ENCODE measurements around the gene KLC1.

Gene KLC1

DNA sequence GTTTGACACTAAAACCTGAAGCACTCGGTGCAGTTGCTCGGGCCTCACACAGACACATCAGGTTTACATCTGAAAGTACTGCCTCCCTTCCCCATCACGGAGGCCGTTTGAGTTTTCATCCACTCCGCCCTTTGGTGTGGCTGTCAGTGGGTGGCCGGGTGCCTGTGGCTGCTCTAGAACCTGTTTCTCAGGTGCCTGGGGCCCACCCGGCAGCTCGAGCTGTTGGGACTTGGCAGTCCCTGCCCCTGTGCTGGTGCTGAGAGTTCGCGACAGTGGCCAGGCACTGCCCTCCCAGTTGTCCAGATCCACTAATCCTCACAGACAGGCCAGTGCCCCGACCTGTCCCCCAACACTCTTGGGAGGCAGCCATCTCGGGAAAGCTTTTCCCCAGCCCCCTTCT lies 63.9 kb downstream of the KLC1 start:
- H3K27ac ChIP-seq (ENCODE audit: low read length): no peak overlapping the region
- peaks cover 27 to 44% of the 10 kb centered on the region in 2 donors for H3K36me3 ChIP-seq (ENCODE audit: control insufficient read depth in 1 of 2, insufficient read depth in 2 of 2, low read length in 2 of 2)

DNA sequence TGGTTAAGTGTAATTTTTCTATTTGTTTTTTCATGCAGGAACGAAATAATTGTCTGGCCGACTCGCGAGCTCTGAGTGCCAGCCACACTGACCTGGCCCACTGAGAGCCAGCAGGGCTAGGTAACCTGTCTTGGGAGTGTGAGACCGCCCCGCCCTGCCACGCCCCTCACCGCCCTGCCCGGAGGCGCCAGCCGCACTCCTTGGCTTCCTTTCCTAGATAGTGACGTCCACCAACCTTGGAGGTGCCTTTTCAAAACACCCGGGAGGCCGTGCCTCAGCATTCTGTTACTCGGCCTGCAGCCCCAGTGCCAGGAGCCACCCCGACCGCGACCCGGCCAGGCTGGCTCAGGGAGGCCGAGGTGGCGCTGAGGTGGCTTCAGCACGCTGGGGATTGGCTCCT lies 64.5 kb downstream of the KLC1 start:
- H3K27me3 ChIP-seq (ENCODE audit: low read depth, low read length): no peaks in the 10 kb centered on the region
- peaks cover 25 to 50% of the 10 kb centered on the region in 2 donors for H3K36me3 ChIP-seq (ENCODE audit: control insufficient read depth in 1 of 2, insufficient read depth in 2 of 2, low read length in 2 of 2)
- H3K9me3 ChIP-seq (ENCODE audit: control insufficient read depth in 1 of 2, low read length in 2 of 2): no peaks in the 10 kb centered on the region
- no peak overlapping the region for H3K4me3 ChIP-seq (ENCODE audit: low read depth in 1 of 2, low read length in 2 of 2)
- H3K27ac ChIP-seq (ENCODE audit: low read length): no peak overlapping the region
- peaks cover 9 to 43% of the 10 kb centered on the region in 2 donors for H3K4me1 ChIP-seq (ENCODE audit: control insufficient read depth in 1 of 2, insufficient read depth in 2 of 2, low read length in 2 of 2)

More for the DNA sequence above, 63.9 kb downstream of the KLC1 start:
- H3K27me3 ChIP-seq (ENCODE audit: low read depth, low read length): no peaks in the 10 kb centered on the region
- no peak overlapping the region for H3K4me3 ChIP-seq (ENCODE audit: low read depth in 1 of 2, low read length in 2 of 2)
- peaks cover 9 to 36% of the 10 kb centered on the region in 2 donors for H3K4me1 ChIP-seq (ENCODE audit: control insufficient read depth in 1 of 2, insufficient read depth in 2 of 2, low read length in 2 of 2)
- no peaks in the 10 kb centered on the region for H3K9me3 ChIP-seq (ENCODE audit: control insufficient read depth in 1 of 2, low read length in 2 of 2)

DNA sequence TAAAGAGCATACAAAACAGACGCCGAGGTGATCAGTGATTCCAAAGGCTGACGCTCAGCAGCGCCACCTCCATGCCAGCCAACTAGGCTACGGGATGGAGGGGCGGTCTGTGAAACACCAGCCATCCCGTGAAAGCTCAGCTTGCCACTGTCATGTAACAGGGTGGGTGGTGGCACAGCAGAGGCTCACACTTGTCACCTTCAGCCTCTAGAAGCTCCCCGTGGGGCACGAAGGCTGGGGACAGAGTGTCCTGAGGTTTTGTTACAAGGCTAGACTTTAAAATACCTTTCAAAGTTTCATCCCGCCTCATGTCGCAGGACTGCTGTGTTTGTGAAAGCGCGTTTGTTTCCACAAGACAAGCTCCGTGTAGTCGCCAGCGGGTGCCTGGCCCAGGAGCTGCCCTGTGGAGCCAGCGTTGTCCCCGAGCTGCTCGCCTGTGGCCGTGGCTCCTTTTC lies 65.6 kb downstream of the KLC1 start:
- H3K9me3 ChIP-seq (ENCODE audit: control insufficient read depth in 1 of 2, low read length in 2 of 2): no peaks in the 10 kb centered on the region
- no peak overlapping the region for H3K27ac ChIP-seq (ENCODE audit: low read length)
- no peak overlapping the region for H3K4me3 ChIP-seq (ENCODE audit: low read depth in 1 of 2, low read length in 2 of 2)
- peaks cover 25 to 59% of the 10 kb centered on the region in 2 donors for H3K36me3 ChIP-seq (ENCODE audit: control insufficient read depth in 1 of 2, insufficient read depth in 2 of 2, low read length in 2 of 2)
- H3K27me3 ChIP-seq (ENCODE audit: low read depth, low read length): no peaks in the 10 kb centered on the region
- H3K4me1 ChIP-seq (ENCODE audit: control insufficient read depth in 1 of 2, insufficient read depth in 2 of 2, low read length in 2 of 2): peaks cover 9 to 42% of the 10 kb centered on the region in 2 donors

DNA sequence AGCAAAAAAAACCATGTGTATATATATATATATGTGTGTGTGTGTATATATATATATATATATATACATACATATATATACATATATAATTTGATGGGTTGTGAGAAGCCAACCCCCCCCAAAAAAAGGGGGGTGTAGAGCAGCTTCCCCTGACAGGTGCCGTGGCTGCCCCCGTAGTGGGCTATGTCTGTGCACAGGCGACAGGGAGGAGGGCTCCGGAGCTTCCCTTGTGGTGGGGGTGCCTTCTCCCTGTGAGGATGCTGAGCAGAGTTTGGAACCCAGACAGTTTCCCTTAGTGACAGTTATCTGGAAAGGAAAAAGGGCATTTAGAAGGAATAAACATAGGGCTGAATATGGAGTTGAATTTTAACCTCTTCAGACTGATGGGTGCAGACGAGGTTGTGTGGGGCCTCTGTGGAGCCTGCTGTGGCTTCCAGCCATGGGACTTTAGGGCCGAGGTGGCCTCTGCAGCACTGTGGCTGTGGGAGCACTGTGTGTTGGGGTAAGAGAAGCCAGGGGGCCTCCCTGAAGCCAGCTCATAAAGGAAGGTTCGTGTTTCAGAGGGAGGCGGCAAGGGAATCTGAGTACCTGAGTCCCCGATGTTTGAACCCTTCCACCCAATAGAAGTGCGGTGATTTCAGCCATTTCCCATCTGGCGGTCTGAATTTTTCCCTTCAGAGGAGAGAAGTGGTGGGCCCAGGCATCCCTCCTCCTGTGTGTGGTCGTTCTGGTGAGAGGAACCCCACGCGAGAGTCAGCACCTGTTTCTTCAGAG lies 66.5 kb downstream of the KLC1 start:
- H3K27ac ChIP-seq (ENCODE audit: low read length): no peak overlapping the region
- H3K9me3 ChIP-seq (ENCODE audit: control insufficient read depth in 1 of 2, low read length in 2 of 2): no peaks in the 10 kb centered on the region
- peaks cover 26 to 56% of the 10 kb centered on the region in 2 donors for H3K36me3 ChIP-seq (ENCODE audit: control insufficient read depth in 1 of 2, insufficient read depth in 2 of 2, low read length in 2 of 2)
- no peak overlapping the region for H3K4me3 ChIP-seq (ENCODE audit: low read depth in 1 of 2, low read length in 2 of 2)
- no peaks in the 10 kb centered on the region for H3K27me3 ChIP-seq (ENCODE audit: low read depth, low read length)
- peaks cover 9 to 45% of the 10 kb centered on the region in 2 donors for H3K4me1 ChIP-seq (ENCODE audit: control insufficient read depth in 1 of 2, insufficient read depth in 2 of 2, low read length in 2 of 2)

DNA sequence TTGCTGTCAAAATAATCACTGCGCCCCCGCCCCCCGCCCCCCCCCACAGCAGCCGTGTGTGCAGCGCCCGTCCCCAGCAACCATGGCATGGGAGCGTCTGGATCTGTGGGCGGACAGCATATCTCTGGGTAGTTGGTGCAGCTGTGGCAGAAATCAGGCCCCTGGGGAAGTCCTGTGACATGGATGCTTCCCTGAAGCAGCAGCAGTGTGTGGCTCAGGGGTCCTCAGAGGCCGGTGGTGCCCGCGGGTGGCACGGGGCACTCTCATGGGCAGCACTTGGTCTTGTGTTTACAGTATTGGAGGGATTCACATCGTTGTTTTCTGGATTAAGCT lies 67.0 kb downstream of the KLC1 start:
- peaks cover 26 to 58% of the 10 kb centered on the region in 2 donors for H3K36me3 ChIP-seq (ENCODE audit: control insufficient read depth in 1 of 2, insufficient read depth in 2 of 2, low read length in 2 of 2)
- H3K4me1 ChIP-seq (ENCODE audit: control insufficient read depth in 1 of 2, insufficient read depth in 2 of 2, low read length in 2 of 2): peaks cover 9 to 50% of the 10 kb centered on the region in 2 donors
- peak overlapping the region in 1 of 2 donors; percentile 45 for H3K4me3 ChIP-seq (ENCODE audit: low read depth in 1 of 2, low read length in 2 of 2)
- H3K9me3 ChIP-seq (ENCODE audit: control insufficient read depth in 1 of 2, low read length in 2 of 2): no peaks in the 10 kb centered on the region
- H3K27ac ChIP-seq (ENCODE audit: low read length): no peak overlapping the region
- H3K27me3 ChIP-seq (ENCODE audit: low read depth, low read length): no peaks in the 10 kb centered on the region

DNA sequence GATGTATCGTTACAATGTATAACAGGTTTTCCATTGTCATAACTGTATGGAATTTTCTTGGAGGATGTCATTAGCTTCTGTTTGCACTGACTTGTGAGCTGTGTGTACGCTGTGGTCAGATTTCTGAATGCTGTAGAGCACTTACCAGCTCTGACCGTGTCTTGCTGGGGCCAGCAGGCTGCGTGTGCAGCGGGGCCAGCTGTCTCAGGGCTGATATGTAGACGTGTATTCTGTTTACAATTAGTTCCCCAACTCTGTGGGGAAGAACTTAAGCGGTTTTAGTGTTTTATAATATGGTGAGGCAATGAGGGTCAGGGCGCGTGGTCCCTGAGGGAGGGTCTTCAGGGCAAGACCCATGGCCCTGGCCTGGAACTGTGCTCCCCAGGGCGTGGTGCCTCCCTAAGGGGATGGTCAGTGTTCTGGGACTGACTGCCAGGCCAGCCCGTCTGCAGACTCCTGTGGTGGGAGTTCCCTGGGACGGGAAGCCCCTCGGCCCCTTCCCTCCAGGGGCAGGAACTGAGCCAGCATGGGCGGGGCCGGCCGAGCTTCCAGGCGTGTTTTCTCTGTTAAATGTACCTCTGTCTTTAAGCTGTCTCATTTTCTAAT lies 67.6 kb downstream of the KLC1 start:
- Histone ChIP-seq H3K4me3 (ENCODE audit: low read depth in 1 of 2, low read length in 2 of 2) (peak overlapping the region in 1 of 2 donors; percentile 45), H3K4me1 (ENCODE audit: control insufficient read depth in 1 of 2, insufficient read depth in 2 of 2, low read length in 2 of 2) (peaks cover 9 to 51% of the 10 kb centered on the region in 2 donors), H3K36me3 (ENCODE audit: control insufficient read depth in 1 of 2, insufficient read depth in 2 of 2, low read length in 2 of 2) (peaks cover 26 to 60% of the 10 kb centered on the region in 2 donors), H3K27me3 (ENCODE audit: low read depth, low read length) (no peaks in the 10 kb centered on the region), H3K27ac (ENCODE audit: low read length) (no peak overlapping the region), H3K9me3 (ENCODE audit: control insufficient read depth in 1 of 2, low read length in 2 of 2) (no peaks in the 10 kb centered on the region)

DNA sequence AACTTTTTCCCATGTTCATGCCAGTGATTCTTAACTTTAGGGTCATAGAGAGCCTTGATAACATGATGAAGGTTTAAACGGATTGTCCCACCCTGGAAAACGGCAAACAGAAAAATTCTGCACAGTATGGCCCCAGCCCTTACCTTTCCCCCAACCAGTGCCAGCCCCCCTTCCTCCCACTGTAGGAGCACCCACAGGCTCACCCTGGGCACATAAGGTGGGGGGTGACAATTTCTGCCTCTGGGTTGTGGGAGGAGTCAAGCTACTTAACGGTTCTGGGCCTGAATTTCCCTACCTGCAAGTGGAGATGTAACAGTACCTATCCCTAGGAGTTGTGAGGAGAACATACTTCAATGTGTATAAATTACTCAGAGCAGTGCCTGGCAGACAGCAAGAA lies 68.2 kb downstream of the KLC1 start:
- Histone ChIP-seq H3K36me3 (ENCODE audit: control insufficient read depth in 1 of 2, insufficient read depth in 2 of 2, low read length in 2 of 2) (peaks cover 26 to 62% of the 10 kb centered on the region in 2 donors), H3K27me3 (ENCODE audit: low read depth, low read length) (no peaks in the 10 kb centered on the region)

DNA sequence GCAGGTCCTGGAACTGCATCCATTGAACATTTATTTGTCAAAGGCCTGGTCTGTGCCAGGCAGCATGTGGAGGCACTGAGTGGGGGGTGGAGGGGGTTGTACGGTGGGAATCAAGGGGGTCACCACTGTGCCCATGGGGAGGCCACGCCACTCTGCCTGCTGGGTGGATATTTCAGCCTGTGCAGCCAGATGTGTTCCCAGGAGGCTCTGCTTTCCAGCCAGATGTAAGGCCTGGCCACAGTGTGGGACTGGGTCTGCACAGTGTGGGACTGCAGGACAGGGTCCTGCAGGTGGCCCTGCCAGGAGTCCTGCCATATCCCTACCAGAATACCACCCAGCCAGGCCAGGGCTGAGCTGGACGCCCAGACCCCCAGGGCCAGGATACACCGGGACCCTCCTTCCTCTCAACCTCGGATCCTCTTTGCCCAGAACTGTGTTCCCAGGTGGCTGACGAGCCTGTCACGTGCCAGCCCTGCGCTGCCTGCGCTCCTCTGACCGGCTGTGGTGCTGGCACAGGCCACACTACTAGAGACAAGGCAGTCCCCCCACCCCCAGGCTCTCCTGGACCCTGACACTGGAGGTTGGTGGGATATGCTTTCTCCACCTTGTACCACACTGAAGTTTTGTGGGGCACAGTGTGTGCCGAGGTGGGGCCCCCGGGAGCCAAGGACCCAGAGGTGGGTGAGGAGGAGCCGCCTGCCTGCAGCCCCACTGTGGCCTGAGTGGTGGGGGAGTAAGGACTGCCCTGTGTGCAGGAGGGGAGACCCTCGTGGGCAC lies 68.8 kb downstream of the KLC1 start:
- H3K27me3 ChIP-seq (ENCODE audit: low read depth, low read length): no peaks in the 10 kb centered on the region
- no peak overlapping the region for H3K27ac ChIP-seq (ENCODE audit: low read length)
- peaks cover 9 to 51% of the 10 kb centered on the region in 2 donors for H3K4me1 ChIP-seq (ENCODE audit: control insufficient read depth in 1 of 2, insufficient read depth in 2 of 2, low read length in 2 of 2)
- H3K36me3 ChIP-seq (ENCODE audit: control insufficient read depth in 1 of 2, insufficient read depth in 2 of 2, low read length in 2 of 2): peaks cover 28 to 63% of the 10 kb centered on the region in 2 donors
- H3K4me3 ChIP-seq (ENCODE audit: low read depth in 1 of 2, low read length in 2 of 2): no peak overlapping the region
- H3K9me3 ChIP-seq (ENCODE audit: control insufficient read depth in 1 of 2, low read length in 2 of 2): no peaks in the 10 kb centered on the region

More for the DNA sequence above, 68.2 kb downstream of the KLC1 start:
- no peak overlapping the region for H3K27ac ChIP-seq (ENCODE audit: low read length)
- H3K4me1 ChIP-seq (ENCODE audit: control insufficient read depth in 1 of 2, insufficient read depth in 2 of 2, low read length in 2 of 2): peaks cover 9 to 51% of the 10 kb centered on the region in 2 donors
- no peaks in the 10 kb centered on the region for H3K9me3 ChIP-seq (ENCODE audit: control insufficient read depth in 1 of 2, low read length in 2 of 2)
- peak overlapping the region in 1 of 2 donors; percentile 45 for H3K4me3 ChIP-seq (ENCODE audit: low read depth in 1 of 2, low read length in 2 of 2)

DNA sequence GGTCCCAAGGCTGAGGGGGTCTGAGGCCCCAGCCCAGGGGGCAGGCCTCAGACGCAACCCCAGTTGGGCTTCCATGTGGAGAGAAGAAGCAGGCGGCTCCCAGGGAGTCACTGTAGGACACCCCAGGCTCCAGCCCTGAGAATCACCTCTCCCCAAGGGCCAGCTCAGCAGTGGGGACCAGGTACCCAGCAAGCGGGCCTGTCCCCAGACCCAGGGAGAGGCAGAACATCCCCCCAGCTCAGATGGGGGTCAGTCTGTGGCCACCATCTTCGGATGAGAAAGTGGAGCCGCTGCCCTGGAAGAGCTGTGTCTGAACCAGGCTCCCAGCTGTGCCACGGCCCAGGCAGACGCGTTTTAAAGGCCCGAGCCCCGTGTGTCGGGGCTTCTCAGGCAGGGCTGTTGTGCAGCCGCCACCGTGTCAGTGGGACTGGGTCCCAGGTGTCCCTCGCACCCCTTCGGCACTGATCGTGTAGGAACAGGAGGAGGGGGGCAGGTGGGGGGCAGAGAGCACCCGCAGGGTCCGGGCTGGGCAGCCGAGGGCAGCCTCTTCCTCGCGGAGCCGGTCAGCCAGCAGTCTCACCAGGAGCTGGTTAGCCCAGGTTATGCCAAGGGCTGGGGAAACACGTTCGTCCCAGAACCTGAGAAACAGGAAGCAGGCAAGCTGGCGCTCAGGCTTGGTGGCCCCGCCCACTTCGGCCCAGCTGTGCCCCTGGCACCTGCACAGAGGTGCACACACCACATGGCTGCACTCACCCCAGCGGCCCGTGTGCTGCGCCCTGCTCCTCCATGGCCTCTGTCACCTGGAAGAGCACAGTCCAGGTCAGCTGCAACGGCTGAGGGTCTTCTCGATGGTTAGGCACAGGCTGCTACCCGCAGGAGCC lies 69.6 kb downstream of the KLC1 start:
- no peak overlapping the region for H3K27ac ChIP-seq (ENCODE audit: low read length)

DNA sequence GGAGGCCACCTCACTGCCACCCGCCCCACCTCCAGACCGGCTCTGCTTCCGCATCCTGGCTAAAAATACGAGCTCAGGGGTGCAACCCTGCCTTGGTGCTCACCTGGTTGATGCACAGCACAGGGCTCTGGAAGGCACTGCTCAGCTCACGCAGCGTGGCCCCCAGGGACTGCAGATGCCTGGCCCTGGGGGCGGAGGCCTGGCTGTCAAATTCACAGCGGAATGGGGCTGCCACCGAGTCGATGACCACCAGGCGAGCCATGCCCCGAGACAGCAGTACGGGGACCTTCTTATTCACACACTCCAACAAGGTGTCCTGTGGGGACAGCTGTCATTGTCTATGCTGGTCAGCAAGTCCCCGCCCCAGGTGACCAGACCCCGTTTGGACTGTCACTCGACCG lies 70.2 kb downstream of the KLC1 start:
- H3K27ac ChIP-seq (ENCODE audit: low read length): no peak overlapping the region
- H3K27me3 ChIP-seq (ENCODE audit: low read depth, low read length): no peaks in the 10 kb centered on the region
- H3K4me3 ChIP-seq (ENCODE audit: low read depth in 1 of 2, low read length in 2 of 2): no peak overlapping the region
- H3K4me1 ChIP-seq (ENCODE audit: control insufficient read depth in 1 of 2, insufficient read depth in 2 of 2, low read length in 2 of 2): peaks cover 9 to 51% of the 10 kb centered on the region in 2 donors
- H3K36me3 ChIP-seq (ENCODE audit: control insufficient read depth in 1 of 2, insufficient read depth in 2 of 2, low read length in 2 of 2): peaks cover 17 to 61% of the 10 kb centered on the region in 2 donors
- H3K9me3 ChIP-seq (ENCODE audit: control insufficient read depth in 1 of 2, low read length in 2 of 2): no peaks in the 10 kb centered on the region

More for the DNA sequence above, 69.6 kb downstream of the KLC1 start:
- Histone ChIP-seq H3K36me3 (ENCODE audit: control insufficient read depth in 1 of 2, insufficient read depth in 2 of 2, low read length in 2 of 2) (peaks cover 23 to 63% of the 10 kb centered on the region in 2 donors), H3K9me3 (ENCODE audit: control insufficient read depth in 1 of 2, low read length in 2 of 2) (no peaks in the 10 kb centered on the region), H3K27me3 (ENCODE audit: low read depth, low read length) (no peaks in the 10 kb centered on the region), H3K4me3 (ENCODE audit: low read depth in 1 of 2, low read length in 2 of 2) (no peak overlapping the region), H3K4me1 (ENCODE audit: control insufficient read depth in 1 of 2, insufficient read depth in 2 of 2, low read length in 2 of 2) (peaks cover 9 to 51% of the 10 kb centered on the region in 2 donors)
